ENCODE results near the gene KPNA1. TPM values are rescaled to one million over a fixed set of nuclear protein-coding genes. Genes with fewer than 3 reads are reported as not detected.
A peak's percentile ranks its signal among the peaks of the same experiment; 100 is the strongest.

The KPNA1 gene
- total and polyA plus RNA-seq, 2 of the 13 experiments (the other 11 are each of a cell fraction or from before 2014, with no cell fraction given): 15.4 to 30.0 TPM

DNA sequence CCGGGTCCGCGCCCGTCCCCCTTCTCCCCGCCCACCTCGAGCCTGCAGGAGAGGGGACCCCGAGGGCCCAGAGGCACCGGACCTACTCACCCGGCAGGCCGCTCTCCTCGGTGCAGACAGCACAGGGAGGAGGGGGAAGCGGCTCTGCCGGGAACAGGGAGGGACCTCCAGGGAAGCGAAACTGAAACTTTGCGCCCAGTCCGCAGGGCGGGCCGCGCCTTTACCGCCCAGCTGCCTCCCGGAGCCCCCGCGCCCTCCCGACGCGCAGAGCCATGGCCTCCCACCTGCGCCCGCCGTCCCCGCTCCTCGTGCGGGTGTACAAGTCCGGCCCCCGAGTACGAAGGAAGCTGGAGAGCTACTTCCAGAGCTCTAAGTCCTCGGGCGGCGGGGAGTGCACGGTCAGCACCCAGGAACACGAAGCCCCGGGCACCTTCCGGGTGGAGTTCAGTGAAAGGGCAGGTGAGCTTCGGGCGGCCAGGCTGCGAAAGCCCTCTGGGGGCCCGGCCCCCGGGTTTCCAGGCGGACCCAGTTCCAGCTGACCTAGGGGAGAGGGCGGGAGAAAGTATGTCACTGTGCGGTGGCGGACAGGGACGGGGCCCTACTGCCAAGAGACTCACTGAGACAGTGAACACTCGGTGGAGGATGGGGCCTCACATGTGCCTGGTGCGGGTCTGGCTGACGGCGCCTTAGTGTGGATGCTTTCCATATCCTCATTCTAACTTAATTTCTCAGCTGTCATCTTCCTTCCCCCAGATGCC lies 49.6 kb upstream of the KPNA1 start, which contains the start of the genes DTX3L and PARP9 (continued):
- TF ChIP-seq SRY (CRISPR knock-in tag; IDR thresholded peaks at IDR 0.05) (peak; percentile 90), NFKBIZ (CRISPR knock-in tag; IDR thresholded peaks at IDR 0.05) (no peak), SOX13 (IDR thresholded peaks at IDR 0.05) (no peak), SOX13 (CRISPR knock-in tag; conservative IDR thresholded peaks at IDR 0.05 in 1 of 2, IDR thresholded peaks at IDR 0.05 in 1 of 2) (peak in 1 of 2 experiments; percentile 55; a peak in 2 of 4 replicates), KDM3A (CRISPR knock-in tag; IDR thresholded peaks at IDR 0.05; ENCODE audit: low read depth) (peak; percentile 64; the same call in 1 of the 2 replicates), ZNF232 (CRISPR knock-in tag; IDR thresholded peaks at IDR 0.05; ENCODE audit: borderline replicate concordance) (no peak; the same call in 1 of the 2 replicates), JDP2 (CRISPR knock-in tag; IDR thresholded peaks at IDR 0.05; ENCODE audit: borderline replicate concordance) (no peak), ZC3H13 (CRISPR knock-in tag; IDR thresholded peaks at IDR 0.05) (0 out of 2 replicates have a peak, but pooled peaks have one; percentile 52), KDM5A (IDR thresholded peaks at IDR 0.05; ENCODE audit: borderline replicate concordance, low read length) (0 out of 2 replicates have a peak, but pooled peaks have one; percentile 31), ZNF557 (CRISPR knock-in tag; IDR thresholded peaks at IDR 0.05) (no peak), HMGA1 (CRISPR knock-in tag; conservative IDR thresholded peaks at IDR 0.05) (no peak), CHCHD3 (CRISPR knock-in tag; IDR thresholded peaks at IDR 0.05) (no peak), NR3C1 (CRISPR knock-in tag; IDR thresholded peaks at IDR 0.05) (no peak), ZNF768 (CRISPR knock-in tag; IDR thresholded peaks at IDR 0.05) (peak; percentile 72; the same call in 1 of the 2 replicates), ZNF124 (CRISPR knock-in tag; IDR thresholded peaks at IDR 0.05) (no peak), HNF4G (IDR thresholded peaks at IDR 0.05; ENCODE audit: borderline replicate concordance, low read depth, low read length) (no peak), HNF4G (CRISPR knock-in tag; IDR thresholded peaks at IDR 0.05; ENCODE audit: borderline replicate concordance, low read depth) (peak; percentile 71), ZNF17 (CRISPR knock-in tag; IDR thresholded peaks at IDR 0.05) (no peak; the same call in 1 of the 2 replicates), ZNF180 (CRISPR knock-in tag; IDR thresholded peaks at IDR 0.05; ENCODE audit: borderline replicate concordance, low read depth) (no peak)
- TF ChIP-seq, protein P1, sequence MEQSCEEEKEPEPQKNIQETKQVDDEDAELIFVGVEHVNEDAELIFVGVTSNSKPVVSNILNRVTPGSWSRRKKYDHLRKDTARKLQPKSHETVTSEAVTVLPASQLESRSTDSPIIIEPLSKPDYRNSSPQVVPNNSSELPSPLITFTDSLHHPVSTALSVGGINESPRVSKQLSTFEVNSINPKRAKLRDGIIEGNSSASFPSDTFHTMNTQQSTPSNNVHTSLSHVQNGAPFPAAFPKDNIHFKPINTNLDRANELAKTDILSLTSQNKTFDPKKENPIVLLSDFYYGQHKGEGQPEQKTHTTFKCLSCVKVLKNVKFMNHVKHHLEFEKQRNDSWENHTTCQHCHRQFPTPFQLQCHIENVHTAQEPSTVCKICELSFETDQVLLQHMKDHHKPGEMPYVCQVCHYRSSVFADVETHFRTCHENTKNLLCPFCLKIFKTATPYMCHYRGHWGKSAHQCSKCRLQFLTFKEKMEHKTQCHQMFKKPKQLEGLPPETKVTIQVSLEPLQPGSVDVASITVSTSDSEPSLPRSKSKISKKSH (CRISPR knock-in tag; IDR thresholded peaks at IDR 0.05; ENCODE audit: borderline replicate concordance): peak; percentile 95
- TF ChIP-seq, protein P2, sequence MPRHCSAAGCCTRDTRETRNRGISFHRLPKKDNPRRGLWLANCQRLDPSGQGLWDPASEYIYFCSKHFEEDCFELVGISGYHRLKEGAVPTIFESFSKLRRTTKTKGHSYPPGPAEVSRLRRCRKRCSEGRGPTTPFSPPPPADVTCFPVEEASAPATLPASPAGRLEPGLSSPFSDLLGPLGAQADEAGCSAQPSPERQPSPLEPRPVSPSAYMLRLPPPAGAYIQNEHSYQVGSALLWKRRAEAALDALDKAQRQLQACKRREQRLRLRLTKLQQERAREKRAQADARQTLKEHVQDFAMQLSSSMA (CRISPR knock-in tag; IDR thresholded peaks at IDR 0.05): no peak
- TF ChIP-seq, protein P3, sequence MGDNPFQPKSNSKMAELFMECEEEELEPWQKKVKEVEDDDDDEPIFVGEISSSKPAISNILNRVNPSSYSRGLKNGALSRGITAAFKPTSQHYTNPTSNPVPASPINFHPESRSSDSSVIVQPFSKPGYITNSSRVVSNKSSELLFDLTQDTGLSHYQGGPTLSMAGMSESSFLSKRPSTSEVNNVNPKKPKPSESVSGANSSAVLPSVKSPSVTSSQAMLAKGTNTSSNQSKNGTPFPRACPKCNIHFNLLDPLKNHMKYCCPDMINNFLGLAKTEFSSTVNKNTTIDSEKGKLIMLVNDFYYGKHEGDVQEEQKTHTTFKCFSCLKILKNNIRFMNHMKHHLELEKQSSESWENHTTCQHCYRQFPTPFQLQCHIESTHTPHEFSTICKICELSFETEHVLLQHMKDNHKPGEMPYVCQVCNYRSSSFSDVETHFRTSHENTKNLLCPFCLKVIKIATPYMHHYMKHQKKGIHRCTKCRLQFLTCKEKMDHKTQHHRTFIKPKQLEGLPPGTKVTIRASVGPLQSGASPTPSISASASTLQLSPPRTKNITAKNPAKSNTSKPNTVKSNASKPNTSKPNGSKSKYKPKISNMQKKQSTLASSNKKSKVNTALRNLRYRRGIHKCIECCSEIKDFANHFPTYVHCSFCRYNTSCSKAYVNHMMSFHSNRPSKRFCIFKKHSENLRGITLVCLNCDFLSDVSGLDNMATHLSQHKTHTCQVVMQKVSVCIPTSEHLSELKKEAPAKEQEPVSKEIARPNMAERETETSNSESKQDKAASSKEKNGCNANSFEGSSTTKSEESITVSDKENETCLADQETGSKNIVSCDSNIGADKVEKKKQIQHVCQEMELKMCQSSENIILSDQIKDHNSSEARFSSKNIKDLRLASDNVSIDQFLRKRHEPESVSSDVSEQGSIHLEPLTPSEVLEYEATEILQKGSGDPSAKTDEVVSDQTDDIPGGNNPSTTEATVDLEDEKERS (CRISPR knock-in tag; IDR thresholded peaks at IDR 0.05): no peak
- TF ChIP-seq, protein P4, sequence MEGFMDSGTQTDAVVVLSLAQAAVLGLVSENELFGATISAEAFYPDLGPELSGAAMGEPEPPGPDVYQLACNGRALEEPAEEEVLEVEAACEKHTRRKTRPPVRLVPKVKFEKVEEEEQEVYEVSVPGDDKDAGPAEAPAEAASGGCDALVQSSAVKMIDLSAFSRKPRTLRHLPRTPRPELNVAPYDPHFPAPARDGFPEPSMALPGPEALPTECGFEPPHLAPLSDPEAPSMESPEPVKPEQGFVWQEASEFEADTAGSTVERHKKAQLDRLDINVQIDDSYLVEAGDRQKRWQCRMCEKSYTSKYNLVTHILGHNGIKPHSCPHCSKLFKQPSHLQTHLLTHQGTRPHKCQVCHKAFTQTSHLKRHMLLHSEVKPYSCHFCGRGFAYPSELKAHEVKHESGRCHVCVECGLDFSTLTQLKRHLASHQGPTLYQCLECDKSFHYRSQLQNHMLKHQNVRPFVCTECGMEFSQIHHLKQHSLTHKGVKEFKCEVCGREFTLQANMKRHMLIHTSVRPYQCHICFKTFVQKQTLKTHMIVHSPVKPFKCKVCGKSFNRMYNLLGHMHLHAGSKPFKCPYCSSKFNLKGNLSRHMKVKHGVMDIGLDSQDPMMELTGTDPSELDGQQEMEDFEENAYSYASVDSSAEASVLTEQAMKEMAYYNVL (CRISPR knock-in tag; IDR thresholded peaks at IDR 0.05; ENCODE audit: borderline replicate concordance): peak; percentile 75; the same call in 1 of the 2 replicates

Measured in HepG2 (cell line).